C1 segment of cervical spinal cord (tissue), 14 donors: ENCODE data around the gene SPATA6L.
"Not testable (repeated sequence)": the region's sequence is repeated elsewhere in the genome, so short reads cannot be mapped to it uniquely, and the experiment has no call there.

Source experiments
- DNase-seq, 14 donors: peaks; one replicate each; lab custom pipeline; 2025; lab: John Stamatoyannopoulos, UW

The SPATA6L gene

DNA sequence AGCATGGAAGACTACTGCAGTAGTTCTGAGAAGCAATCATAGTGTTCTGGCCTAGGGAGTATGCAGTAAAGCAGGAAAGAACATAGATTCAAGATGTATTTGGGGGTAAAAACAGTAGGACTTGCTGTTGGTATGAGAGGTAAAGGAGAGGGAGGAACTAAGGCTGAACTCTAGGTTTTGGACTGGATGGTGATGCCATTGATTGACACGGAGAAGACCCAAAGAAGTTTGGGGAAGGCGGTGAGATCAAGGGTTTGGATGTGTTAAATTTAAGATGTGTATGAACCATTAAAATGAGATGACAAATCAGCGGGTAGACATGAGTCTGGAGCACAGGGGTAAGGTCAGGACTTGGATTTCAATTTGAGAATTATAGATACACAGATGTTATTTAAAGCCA is 11.1 kb upstream of the SPATA6L start:
- DNase-seq: no peak

DNA sequence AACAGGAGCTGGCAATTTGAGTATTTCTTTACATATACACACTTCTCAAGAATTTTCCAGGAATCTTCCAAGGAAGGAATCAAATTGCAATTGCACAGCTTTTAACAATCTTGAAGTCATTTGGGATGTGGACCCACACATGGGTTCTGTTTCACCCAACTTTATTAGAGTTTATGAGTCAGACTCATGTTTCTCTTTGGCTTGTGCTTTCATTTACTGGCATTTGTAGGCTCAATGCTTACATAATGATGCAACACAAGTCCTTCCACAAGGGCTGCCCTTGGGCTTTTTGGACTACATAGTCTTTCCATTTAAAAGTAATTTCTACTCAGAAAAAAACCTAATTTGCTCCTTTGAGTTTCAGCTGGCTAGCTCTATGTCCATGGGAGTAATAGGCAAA is 8.5 kb upstream of the SPATA6L start:
- no peak for DNase-seq

DNA sequence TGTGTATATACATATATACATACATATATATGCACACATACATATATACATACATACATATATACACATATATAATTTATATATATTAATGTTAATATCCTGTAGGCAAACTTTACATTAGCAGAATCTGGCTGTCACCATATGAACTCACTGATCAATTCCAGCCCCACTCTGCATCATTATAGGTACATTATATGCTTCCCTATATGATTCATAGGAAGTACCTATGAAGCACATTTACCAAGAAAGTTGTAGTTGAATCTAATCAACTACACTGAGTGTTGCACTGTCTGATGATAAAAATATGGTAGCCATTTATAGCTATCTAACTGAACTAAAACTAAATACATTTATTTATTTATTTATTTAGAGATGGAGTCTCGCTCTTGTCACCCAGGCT is 5.5 kb upstream of the SPATA6L start:
- DNase-seq: no peak

DNA sequence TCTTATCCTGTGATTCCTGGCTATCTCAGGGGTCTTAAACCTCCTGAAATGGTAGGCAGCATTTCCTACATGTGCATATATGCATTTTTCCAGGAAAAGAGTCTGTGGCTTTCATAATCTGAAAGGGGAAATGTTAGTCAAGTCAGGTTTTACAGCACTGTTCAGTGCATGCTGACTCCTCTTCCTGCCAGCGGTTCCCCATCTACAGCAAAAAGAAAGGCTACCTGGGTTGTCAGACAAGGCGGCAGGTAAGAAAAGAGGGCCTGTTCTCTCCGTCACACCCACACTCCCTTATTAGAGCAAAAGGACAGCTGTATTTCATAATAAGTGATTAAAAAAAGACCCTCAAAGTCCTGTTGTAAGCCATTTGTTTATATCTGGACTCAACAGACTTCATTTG is 4.3 kb upstream of the SPATA6L start:
- DNase-seq: no peak

DNA sequence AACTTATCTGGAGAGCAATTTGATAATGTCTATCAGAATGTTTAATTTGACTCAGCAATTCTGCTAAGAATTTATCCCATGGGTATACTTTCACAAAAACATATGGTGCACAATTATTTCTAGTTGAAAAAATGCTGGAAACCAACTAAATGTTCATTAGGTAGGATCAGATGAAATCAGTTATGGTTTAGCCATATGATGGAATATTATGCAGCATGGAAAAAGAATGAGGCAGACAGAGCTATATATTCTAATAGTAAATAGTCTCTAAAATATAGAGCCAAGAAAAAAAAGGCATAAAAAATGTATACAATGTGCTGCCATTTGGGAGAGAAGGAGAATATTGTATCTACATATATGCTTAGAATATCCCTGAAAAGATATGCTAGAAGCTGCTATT is 3.6 kb upstream of the SPATA6L start:
- no peak for DNase-seq

DNA sequence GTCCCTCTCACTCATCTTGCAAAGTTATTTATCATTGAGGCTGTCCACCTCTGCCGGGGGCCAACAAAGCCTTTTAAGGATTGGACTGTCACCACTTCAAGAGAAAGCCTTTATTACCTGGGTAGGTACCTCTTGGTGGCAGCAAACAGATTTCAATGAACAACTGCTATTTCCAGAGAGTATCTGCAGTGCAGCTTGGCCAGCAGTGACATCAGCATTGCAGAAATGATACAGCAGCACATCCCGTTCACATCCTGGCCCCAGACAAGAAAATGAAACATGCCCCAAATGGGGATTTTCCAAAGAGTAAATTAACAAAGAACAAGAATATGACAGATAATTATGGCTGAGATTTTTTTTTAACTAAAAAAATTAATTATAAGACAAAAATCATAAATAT is 2.3 kb upstream of the SPATA6L start:
- no peak for DNase-seq

DNA sequence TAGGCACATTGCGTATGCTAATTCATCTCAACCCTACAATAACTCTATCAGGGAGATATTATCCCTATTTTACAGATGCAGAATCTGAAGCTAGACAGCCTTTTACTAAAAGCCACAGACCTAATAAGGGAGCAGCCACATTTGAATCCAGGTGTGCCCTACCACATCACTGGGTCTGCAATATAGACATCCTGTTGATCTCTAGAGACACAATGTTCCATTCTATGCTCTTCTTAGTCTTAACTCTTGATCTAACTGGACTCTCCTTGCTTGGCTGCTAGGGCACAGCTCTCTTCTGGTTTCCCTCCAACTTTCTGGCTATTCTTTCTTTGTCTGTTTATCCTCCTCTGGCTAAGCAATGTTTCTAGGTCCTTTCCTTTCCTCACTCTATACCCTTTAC is 1.4 kb upstream of the SPATA6L start:
- no peak for DNase-seq

DNA sequence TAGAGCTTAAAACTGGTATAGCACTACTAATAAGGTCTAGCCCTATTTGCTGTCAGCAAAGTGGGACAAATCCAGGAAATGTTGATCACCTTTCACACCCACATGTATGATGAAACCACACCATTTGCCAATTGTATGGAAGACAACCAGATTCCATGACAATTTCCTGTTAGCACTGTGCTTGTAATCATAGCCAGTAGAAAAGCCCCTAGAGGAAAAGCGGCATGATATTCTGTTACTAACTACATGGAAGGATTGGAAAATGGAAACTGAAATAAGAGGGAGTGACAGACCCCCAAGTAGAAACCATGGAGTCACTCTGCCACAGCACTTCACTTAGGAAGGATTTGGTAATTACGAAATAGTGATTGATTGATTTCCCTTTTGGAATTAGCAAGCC is 923 bp downstream of the SPATA6L start:
- peak in 1 of 14 donors; percentile 34 for DNase-seq

DNA sequence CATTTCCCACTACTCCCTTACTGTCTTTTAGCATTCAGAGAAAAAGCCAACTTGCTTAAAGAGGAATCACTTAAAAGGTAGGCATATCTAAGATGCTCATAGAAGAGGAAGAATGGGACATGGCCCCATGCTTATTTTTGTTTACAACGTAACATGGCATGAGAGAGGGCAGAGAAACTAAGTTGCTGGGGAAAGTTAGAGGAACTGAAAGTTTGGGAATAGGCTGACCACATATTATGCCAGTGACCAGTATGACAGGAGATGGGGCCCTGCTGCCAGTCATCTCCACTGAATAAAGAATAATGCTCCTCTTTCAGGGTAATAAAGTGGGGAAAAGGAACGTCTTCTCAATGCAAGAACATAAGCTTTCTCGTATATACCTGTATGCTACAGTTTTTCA is 2.3 kb downstream of the SPATA6L start:
- peak in 1 of 14 donors; percentile 18 for DNase-seq

DNA sequence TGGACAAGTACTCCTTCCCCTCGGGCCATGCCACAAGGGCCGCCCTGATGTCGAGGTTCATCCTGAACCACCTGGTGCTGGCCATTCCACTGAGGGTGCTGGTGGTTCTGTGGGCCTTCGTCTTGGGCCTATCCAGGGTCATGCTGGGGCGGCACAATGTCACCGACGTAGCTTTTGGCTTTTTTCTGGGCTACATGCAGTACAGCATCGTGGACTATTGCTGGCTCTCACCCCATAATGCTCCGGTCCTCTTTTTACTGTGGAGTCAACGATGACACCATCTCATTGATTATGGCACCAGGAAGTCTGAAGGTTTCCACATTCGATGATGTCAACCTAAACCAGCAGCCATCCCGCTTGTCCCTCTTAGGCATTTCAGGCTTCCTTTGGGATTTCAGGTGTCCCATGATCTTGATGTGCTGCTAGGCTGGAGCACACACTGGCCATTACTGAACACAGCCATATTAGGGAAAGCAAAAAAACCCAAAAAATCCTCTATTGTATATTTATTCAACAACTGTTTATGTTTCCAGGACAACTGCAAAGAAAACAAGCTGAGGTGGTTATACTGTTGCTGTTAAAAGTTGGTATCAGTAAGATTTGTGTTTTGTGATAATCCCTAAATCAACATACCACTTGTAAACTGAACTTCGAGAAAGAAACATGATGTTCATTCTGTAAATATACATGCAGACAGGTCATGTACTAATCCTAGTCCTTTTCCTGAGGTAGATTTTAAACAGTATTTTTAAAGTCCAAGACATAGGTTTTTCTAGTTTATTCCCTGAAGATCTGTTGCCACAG is 3.1 kb downstream of the SPATA6L start:
- peak in 2 of 14 donors; percentile 20 to 37 for DNase-seq

DNA sequence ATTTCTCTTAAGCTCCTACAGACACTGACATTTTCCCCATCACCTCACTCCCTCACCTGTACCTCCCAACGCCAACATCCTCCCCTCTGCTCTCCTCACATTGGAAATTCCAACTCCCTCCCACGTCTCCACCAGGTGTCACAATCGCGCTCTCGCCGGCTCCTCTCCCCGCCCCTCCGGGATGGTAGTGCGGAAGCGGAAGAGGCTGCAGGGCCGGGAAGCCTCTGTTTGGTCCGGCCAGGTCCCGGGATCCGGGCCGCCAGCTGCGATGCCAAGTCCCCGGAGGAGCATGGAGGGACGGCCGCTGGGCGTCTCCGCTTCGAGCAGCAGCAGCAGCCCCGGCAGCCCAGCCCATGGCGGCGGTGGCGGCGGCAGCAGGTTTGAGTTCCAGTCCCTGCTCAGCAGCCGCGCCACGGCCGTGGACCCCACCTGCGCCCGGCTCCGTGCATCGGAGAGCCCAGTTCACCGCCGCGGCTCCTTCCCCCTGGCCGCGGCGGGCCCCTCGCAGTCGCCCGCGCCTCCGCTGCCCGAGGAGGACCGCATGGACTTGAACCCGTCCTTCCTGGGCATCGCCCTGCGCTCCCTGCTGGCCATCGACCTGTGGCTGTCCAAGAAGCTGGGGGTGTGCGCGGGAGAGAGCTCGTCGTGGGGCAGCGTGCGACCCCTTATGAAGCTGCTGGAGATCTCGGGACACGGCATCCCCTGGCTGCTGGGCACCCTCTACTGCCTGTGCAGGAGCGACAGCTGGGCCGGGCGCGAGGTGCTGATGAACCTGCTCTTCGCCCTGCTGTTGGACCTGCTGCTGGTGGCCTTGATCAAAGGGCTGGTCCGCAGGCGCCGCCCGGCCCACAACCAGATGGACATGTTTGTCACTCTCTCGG is 3.9 kb downstream of the SPATA6L start, which contains the start of gene PLPP6:
Gene PLPP6, plus strand, starts transcription at position 187 of the 881 bp plus-strand sequence. Its CDS starts 82 bp downstream, at position 269.
- peak in 13 of 14 donors; percentile 20 to 93 (median 66) for DNase-seq

DNA sequence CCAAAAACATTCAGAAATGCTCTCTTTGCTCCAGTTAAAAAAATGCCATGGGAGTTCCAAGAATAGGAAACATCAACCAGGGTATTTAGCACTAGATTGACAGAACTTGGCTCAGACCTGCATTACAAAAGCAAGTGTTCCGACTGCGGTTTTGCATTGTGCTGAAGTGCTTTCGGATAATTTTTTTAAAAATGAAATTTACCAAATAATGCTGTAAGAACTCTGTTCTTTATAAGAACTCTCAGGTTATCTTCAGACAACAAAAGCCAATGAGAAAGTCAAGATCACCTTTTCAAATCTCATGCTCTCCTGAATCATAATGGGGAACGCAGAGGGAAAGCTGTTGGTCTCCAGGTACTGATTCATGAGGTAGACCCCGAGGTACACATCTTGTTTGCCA is 4.7 kb downstream of the SPATA6L start:
- no peak for DNase-seq

DNA sequence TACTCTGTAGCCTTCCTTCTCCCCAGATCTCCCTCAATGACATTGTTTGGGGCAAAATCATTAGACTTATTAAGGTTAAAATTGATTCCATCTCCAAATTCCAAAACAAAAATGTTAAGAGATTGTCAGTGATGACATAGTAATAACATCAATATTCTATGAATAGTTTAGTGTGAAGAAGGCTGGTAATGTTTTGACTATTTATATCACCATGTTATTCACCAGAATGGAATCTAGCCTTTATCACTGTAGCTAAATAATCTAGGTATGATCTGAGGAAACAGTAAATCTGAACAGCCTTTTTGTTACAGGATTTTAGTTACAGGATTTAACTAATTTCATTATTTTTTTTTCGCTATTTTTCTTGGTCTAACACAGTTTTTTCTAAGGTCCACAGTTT is 5.1 kb downstream of the SPATA6L start:
- DNase-seq: no peak

DNA sequence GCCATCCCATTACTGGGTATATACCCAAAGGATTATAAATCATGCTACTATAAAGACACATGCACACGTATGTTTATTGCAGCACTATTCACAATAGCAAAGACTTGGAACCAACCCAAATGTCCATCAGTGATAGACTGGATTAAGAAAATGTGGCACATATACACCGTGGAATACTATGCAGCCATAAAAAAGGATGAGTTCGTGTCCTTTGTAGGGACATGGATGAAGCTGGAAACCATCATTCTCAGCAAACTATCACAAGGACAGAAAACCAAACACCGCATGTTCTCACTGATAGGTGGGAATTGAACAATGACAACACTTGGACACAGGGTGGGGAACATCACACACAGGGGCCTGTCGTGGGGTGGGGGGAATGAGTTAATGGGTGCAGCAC is 5.6 kb downstream of the SPATA6L start:
- DNase-seq: not testable (repeated sequence)

DNA sequence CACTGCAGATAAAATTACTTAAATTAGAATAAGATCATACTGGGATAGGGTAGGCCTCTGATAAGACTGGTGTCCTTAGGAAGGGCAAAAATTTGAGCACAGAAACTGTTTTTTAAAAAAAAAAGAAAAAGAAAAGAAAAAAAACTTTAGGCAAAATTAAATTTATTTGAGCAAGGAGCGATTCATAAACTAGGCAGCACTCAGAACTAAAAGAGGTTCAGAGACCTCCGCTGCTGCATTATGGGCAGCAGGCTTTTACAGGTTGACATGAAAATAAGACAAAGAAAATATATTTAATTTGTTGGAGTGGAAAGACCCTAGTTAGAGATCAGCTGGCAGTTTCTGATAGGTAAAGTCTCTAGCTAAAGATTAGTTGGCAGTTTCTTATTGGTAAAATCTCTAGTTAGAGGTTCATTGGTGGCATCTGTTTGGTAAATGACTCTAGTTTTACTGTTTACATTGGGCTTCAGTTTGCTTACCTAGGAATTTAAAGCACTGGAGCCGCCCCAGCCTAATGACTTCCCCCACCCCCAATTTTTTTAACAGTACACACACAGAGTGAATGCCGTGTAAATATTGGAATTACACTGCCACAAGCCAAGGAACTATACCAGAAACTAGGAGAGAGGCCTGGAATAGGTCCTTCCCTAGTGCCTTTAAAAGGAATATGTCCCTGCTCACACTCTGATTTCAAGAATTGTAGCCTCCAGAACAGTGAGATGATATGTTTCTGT is 8.7 kb downstream of the SPATA6L start:
- DNase-seq: no peak

DNA sequence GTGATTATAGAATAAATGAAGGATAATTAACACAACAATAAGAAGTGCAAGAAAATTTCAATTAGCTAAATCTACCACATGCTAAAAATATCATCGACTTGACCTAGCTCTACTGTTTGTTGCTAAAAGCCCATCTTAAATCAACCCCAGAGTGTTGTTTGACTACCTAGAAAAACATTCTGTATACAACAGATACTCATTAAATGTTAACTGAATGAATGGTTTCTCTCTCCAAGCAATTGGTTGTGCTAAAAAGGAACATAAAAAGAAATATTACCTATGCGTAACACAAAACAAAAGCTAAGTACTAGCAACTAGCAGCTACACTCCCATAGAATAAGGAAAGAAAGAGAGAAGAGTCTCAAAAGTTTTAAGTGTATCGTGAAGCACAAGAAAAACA is 9.7 kb downstream of the SPATA6L start:
- no peak for DNase-seq

DNA sequence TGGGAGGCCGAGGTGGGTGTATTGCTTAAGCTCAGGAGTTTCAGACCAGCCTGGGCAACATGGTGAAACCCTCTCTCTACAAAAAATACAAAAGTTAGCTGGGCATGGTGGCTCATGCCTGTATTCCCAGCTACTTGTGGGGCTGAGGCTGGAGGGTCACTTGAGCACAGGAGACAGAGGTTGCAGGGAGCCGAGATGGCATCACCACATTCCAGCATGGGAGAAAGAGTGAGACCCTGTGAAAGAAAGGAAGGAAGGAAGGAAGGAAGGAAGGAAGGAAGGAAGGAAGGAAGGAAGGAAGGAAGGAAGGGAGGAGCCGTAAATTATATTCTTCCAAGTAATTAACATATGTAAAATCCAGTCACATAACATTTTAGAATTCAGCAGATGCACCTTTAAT is 10.1 kb downstream of the SPATA6L start:
- DNase-seq: not testable (repeated sequence)

DNA sequence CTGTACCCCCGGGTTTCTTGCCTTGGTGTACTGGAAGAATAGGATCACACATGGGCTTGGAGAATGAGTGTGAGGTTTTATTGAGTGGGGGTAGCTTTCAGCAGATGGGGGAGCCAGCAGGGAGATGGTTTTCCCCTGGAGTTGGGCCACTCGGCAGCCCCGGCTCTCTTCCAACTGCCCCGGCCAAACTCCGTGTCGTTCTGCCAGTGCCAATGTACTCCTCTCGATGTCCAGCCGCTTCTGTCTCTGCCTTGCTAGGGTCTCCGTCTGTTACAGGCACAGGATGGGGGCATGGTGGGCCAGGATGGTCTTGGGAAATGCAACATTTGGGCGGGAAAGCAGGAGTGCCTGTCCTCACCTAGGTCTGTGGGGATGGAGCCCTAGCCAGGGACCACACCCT is 11.7 kb downstream of the SPATA6L start:
- no peak for DNase-seq

DNA sequence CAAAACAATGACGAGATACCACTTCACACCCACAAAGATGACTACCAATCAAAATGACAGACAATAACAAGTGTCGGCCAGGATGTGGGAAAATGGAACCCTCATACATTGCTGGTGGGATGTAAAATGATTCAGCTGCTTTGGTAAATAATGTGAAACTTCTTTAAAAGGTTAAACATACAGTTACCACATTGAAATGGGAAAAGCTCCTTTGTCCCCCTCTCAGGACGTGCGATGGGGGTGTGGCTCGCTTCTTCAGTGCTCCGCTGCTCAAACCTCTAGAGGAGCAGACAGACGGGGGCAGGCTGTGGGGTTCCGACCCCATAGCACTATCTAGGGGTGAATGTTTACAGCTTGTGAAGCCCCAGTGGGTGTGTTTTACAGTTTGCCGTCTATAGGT is 12.2 kb downstream of the SPATA6L start:
- no peak for DNase-seq

DNA sequence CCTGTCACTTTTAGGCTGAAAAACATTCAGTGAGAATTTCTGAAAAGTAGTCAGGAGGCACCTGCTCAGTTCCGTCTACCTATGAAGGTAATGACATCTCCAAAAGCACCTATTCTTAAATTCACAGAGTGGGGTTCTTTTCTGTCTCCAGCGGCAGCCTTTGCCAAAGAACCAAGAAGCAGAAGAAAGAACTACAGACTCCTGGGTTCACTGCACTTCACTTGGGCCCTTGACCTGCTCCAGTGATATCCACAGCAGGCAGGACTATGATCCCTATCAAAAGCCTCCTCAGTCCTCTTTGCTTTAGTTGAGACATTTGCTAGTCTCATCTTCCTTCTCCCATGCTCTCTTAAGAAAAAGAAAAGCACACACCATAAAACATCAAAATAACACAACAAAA is 23.9 kb downstream of the SPATA6L start:
- DNase-seq: no peak

DNA sequence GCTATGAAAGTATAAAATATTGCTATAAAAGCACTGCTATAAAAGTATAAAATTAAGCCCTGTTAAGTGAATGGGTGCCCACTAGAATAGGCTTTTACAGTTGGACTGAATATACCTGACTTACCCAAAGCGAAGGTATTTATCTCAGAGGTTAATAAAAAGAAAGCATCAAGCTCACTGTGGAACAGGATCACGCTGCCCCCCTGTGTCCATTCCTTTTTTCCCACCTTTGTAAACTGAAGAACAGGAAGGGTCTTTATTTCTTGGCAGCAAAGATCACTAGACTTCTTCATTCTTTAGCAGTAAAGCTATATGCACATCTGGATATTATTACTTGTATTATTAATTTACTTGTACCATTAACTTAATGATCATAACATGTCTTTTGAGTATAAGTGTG is 26.3 kb downstream of the SPATA6L start:
- DNase-seq: no peak

DNA sequence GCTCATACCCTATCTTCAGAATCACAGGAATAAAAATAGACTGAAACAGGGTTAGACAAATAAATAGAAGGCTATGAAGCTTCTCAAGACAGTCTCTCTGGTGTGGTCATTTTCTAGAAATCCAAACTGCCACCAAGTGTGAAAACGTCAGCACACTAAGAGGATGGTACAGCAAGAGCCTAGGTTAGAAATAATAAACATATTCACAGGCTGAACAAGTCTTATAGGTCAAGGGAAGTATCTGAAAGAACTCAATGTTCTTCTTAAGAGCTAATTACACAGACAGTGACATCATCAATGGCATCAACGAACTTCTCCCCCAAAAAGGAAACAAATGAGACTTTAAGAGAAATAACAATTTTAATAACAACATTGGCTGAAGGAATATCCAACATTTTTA is 26.9 kb downstream of the SPATA6L start:
- no peak for DNase-seq
